Middle frontal gyrus (tissue), 1 donor: ENCODE results near the gene RBM34.
A peak's percentile ranks its signal among the peaks of the same experiment; 100 is the strongest.

Experiments used
- DNase-seq: peaks from one replicate; pipeline ENCODE4 v3.0.0-alpha.2; 2015; ENCODE audit warnings: low spot score; ENCODE audit errors: extremely low spot score

Gene RBM34

DNA sequence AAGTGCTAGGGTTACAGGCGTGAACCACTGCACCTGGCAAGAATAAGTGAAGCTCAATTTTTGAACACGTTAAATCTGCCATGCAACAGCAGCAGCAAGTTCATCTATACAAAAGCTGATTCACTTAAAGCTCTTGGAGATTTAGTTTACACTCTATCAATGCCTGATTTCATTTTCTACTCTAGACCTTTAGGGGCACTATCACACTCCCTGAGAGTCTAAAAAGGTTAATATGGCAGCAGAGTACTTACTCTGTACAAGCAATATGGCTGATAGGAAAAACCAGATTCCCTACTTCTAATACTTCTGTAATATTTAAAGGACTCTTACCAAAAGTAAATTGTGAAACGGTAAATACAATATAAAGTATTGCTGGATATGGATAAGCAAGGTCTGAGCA lies 4.8 kb downstream of the RBM34 start:
- DNase-seq, result no peak

DNA sequence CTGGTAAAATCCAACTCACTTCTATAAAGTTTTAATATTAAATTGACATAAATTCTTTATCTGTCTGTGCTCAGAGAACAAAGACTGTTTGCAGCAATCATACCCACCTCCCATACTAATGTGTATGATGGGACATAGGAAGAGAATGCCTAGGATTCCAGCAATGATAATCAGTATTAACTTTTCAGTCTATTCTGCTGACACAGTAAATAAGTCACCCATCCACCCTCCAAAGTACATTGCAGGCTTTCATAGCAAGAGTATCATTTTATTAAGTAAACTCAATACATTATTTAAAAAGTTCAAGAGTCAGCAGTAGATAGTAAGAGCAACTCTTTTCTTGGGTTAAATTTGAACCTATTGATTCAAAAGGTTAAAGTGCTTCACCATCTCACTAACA lies 8.8 kb downstream of the RBM34 start:
- no peak for DNase-seq

DNA sequence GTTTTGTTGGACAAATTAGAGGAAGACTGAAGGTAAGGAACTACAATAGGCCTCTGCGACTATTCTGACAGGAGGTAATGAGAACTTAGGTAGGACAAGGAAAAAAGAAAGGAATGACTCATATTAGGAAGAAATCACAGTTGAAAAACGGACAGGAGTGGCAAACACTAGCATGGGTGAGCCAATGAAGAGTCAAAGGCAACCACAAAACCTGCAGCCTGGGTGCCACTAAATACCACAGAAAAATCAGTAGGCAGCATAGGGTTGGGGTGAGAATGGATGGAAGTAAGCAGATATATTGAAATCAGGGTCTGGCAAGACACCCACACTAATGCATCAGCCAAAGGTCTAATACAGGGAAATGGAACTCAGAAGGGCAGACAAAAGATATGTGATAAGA lies 10.0 kb downstream of the RBM34 start:
- DNase-seq, result no peak

GRCh38 chr1:235149824-235150223 lies 11.2 kb downstream of the RBM34 start:
- DNase-seq, result no peak

DNA sequence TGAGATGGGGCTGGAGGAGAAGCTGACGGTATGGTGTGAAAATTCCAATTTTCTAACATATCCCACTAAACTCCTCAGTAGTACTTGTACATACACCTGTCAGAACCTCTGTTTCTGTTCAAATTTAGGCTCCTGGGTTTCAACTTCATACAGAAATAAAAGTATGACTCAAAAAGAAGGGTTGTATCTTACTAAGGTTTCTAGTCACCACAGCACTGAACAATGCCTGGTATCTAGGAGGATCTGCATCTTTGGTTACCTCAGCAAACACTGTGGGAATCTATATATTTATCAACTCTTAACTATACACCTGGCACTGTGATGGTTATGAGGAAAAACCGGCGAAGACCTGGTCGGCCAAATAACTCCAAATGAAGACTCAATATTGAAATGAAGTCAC lies 13.8 kb downstream of the RBM34 start:
- no peak for DNase-seq

GRCh38 chr1:235145639-235146038 lies 15.4 kb downstream of the RBM34 start:
- no peak for DNase-seq

DNA sequence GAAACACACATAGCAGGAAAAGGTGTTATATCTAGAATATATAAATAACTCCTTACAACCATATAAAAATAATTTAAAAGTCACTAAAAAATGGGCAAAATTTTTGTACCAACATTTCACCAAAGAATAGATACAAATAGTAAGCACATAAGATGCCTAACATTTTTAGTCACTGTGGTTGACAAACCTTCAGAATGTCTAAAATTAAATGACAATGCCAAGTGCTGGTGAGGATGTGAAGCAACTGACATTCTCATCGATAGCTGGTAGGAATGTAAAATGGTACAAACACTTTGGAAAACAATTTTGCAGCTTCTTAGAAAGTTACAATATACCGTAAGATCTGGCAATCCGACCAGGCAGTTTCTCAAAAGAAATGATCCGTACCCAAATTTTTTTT lies 18.1 kb downstream of the RBM34 start:
- DNase-seq, result no peak

DNA sequence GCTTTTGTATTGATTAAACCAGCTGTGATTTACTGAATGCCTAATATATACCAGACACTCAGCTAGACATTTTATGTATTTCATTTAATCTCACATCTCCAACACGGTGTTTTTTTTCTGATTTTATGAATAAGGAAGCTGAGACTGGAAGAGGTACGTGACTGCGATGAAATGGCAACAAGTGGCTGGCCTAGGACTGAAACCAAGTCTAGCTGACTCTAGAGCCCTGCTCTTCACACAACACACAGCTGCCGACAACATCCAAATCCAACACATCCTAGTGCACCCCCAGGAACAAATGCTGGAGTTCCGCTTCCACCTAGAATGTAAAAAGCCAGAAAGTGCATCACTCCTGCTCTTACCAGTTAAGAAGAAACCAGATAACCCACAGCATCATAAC lies 21.7 kb downstream of the RBM34 start:
- no peak for DNase-seq

DNA sequence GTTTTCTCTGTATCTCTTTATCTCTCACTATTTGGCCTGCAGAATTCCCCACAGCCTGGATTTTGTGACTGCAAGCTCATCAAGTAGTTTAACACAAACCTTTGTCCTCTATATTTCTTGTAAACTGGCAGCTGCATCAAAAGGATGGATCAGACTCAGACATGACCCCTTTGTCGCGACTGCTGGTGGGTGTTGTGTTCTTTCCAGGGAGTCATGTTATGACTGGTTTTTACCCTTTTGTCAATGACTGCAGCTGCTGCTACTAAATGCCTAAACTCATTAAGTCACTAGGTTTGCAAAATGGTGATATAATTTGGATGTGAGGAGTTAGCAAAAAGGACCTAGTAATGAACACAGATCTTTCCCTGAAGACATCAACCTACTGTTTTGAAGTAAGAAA lies 22.2 kb downstream of the RBM34 start:
- no peak for DNase-seq

DNA sequence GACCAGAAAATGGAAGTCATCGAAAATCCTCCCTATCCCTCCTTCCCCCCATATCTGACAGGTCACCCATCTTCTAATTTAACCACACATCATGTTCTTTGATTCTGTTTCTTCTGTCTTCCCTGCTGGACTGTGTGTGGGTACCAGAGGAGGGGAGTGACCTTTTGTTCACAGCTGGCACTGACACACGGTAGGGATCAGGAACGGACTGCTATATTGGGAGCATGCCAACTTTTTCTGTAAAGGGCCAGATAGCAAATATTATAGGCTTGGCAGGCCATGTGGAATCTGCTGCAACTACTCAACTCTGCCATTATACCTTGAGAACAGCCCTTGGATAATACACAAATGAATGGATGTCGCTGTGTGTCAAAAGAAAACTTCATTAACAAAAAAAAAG lies 24.9 kb downstream of the RBM34 start:
- no peak for DNase-seq

GRCh38 chr1:235134171-235134570 lies 26.9 kb downstream of the RBM34 start:
- DNase-seq, result no peak

- no peak for DNase-seq
Measured at GRCh38 chr1:235133086-235133485, 28.0 kb downstream of the RBM34 start.

GRCh38 chr1:235131961-235132360 lies 29.1 kb downstream of the RBM34 start:
- DNase-seq, result no peak

DNA sequence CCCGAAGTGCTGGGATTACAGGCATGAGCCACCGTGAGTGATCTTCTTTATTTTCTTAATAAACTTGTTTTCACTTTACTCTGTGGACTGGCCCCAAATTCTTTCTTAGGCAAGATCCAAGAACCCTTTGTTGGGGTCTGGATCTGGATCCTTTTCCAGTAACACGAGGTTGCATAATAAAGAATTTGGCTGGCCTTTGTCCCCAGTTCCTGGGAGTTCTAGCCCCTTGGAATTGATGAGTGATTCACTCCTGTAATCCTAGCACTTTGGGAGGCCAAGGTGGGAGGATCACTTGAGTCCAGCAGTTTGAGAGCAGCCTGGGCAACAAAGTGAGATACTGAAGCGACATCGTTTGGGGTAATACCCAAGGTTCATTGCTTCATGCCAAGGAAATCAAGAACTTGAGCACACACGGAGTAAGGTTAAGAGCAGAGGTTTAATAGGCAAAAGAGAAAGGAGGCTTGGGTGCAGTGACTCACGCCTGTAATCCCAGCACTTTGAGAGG lies 30.2 kb downstream of the RBM34 start:
- DNase-seq, result no peak

GRCh38 chr1:235129774-235130570 lies 31.1 kb downstream of the RBM34 start:
- DNase-seq, result no peak

DNA sequence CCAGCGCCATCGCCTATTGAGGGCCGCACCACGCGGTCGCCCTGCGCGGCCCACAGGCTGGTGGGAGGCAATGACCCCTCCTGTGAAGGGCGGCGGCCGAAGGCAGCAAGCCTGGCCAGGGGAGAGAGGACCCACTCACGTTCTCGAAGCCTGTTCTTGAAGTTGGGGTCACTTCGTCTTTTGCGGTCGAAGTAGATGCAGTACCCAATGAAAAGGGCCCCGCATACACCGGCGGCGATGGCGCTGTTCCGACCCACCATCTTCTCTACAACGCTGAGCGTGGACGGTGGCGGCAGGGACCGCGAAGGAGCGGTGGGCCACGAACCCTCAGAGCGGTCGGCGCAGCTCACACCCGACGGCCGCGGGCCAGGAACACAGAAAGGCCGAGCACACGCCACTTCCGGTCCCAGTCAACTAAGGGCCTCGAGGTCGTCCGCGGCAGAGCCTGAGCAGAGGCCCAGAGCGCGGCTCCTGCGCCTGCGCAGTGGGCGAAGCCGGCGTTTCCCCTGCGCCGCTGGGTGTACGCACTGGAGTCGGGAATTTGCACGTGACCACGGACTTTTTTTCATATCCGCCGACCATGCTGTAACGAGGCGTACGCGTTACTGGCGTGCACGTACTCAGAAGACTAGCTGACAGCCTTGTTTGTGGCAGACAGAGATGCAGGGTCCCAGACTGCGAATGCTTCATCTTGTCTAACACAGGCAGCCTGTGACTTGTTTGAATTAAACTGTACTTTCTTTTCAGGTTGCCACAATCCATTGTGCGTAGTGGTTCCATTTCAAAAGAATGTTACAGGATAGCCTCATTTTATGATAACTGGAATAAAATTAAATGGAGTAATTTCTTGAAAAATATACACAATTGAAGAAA lies 32.4 kb downstream of the RBM34 start, which contains the start of gene TOMM20:
Gene TOMM20 (minus strand): TSS at position 382 of the 873 bp plus-strand sequence. CDS start 122 bp downstream, at position 260.
- peak; percentile 98 for DNase-seq

DNA sequence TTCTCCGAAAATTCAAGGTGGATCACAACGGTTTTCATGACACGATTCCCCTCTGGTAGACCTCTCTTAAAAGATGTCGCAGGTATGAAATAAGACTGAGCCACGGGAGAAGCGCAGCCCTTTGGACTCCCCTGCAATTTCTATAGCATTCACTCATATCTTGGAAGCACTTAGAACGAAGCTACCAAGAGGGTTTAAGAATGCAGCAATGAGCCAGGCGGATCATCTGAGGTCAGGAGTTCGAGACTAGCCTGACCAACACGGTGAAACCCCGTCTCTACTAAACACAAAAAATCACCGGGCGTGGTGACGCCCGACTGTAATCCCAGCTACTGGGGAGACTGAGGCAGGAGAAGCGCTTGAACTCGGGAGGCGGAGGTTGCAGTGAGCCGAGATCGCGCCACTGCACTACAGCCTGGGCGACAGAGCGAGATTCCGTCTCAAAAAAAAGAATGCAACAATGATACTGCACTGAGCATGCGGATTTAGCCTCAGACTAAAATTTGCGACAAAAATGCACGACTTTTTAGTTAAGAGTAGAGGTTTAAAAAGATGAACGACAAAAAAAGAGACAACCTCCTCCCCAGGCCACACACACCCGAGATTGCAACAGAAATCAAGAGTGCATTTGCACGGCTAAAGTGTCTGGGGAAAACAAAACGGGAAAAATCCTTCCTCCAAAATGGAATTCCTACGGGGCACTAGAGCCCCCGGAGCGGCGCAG lies 33.2 kb downstream of the RBM34 start:
- DNase-seq, result no peak

DNA sequence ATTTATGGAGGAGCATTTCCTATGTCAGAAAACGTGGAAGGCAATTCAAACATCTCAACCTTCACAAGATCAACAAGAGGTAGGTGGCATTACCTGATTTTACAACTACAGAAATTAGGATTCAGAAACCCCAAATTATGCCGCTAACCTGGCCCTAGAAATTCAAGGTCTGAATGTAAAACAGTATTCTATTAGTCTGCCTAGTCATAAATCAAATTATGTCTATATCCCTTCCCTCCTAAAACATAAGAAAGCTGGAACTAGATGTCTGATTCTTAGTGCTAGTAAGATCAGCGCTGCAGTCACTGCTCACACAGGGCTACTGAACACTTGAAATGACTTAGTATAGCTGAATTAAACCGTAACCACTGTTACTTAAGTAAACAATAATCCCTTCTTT lies 33.8 kb downstream of the RBM34 start:
- DNase-seq, result no peak

GRCh38 chr1:235124665-235125064 lies 36.4 kb downstream of the RBM34 start:
- no peak for DNase-seq

DNA sequence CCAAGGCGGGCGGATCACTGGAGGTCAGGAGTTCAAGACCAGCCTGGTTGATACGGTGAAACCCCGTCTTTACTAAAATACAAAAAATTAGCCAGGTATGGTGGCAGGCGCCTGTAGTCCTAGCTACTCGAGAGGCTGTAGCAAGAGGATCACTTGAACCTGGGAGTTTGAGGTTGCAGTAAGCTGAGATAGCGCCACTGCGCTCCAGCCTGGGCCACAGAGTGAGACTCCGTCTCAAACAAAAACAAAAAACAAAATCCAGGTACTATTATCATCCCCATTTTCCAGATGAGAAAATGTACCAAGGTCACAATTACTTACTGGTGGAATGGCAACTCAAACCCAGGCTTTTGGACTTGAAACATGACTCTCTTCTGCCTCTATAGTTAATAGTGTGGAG lies 36.9 kb downstream of the RBM34 start:
- DNase-seq, result no peak

DNA sequence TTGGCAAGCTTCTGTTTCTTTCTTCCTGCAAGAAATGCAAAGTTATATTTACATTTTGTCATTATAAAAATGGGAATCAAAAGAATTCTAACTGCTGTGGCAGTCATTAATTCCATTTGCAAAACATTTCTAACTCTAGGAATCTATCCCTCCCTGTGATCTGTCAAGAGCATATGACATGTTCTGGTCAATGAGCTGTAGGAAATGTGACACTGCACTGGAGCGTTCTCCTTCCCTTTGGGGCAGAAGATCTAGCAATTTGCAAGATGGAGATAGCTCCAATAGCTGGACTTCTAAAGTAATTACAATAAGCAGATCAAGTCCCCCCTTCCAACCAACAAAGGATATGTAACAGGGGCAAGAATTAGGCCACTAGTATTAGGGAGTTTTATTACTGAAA lies 38.7 kb downstream of the RBM34 start:
- no peak for DNase-seq
